HG03159 (cell line): ENCODE results near the gene ICOS.
A peak's percentile ranks its signal among the peaks of the same experiment; 100 is the strongest.

Source experiments
- ATAC-seq: cut with Tn5 transposase; IDR thresholded peaks from one replicate; pipeline ENCODE4 v1.9.1; 2021; ENCODE audit warnings: mild to moderate bottlenecking, moderate library complexity; ENCODE audit not compliant: unreplicated experiment

Gene ICOS

GRCh38 chr2:204005940-204006721, 69.6 kb downstream of the ICOS start:
- ATAC-seq = no peak

GRCh38 chr2:204008352-204008751, 71.8 kb downstream of the ICOS start:
- no peak for ATAC-seq

- peak; percentile 68 for ATAC-seq
These were observed 74.3 kb downstream of the ICOS start for GRCh38 chr2:204010628-204011560.
